Peyer's patch (tissue), 4 donors: Measurements from ENCODE around the gene CSF1R. TPM values are rescaled to one million over a fixed set of nuclear protein-coding genes. Genes with fewer than 3 reads are reported as not detected.

Source experiments
- DNase-seq, 3 donors: peaks; one replicate each; pipeline ENCODE4 v3.0.0-alpha.2; 2017 to 2019
- H3K27ac ChIP-seq, 4 donors: fragments of 200-600 bp; sonication (generic); one replicate each; pipeline ENCODE4 v1.5.1; 2016 to 2019
- H3K27me3 ChIP-seq, 2 donors: fragments of 200-600 bp; sonication (generic); one replicate each; pipeline ENCODE4 v1.5.1; 2019
- H3K36me3 ChIP-seq, 3 donors: fragments of 200-600 bp; sonication (generic); one replicate each; pipeline ENCODE4 v1.5.1; 2016 to 2019
- H3K4me1 ChIP-seq, 4 donors: fragments of 200-600 bp; sonication (generic); one replicate each; pipeline ENCODE4 v1.5.1; 2016 to 2019
- H3K4me3 ChIP-seq, 4 donors: fragments of 200-600 bp; sonication (generic); 1 replicate in 3 of 4; 2 replicates in 1 of 4; pipeline ENCODE4 v1.5.1; 2016 to 2019; ENCODE audit warnings: mild to moderate bottlenecking in 1 of 4
- H3K9me3 ChIP-seq, 4 donors: fragments of 200-600 bp; sonication (generic); one replicate each; pipeline ENCODE4 v1.5.1; 2016 to 2019; ENCODE audit warnings: mild to moderate bottlenecking in 1 of 4
- CTCF ChIP-seq, 6 experiments: fragments of 450-650 bp in 4 of 6; fragments of 200-600 bp in 2 of 6; sonication (generic) in 1 of 6; IDR thresholded peaks; one replicate each; pipeline ENCODE4 v1.5.1; 2017 to 2019; ENCODE audit warnings: antibody characterized with exemption in 6 of 6, mild to moderate bottlenecking in 3 of 6, moderate library complexity in 1 of 6
- POLR2A ChIP-seq, 2 donors: fragments of 450-650 bp; IDR thresholded peaks; one replicate each; pipeline ENCODE4 v1.5.1; 2017; ENCODE audit warnings: antibody characterized with exemption in 2 of 2, mild to moderate bottlenecking in 2 of 2, moderate library complexity in 2 of 2
- total RNA-seq, 4 donors: library from RNA; depleted of rRNA; stranded (reverse); fragments of >200 nt; gene quantifications; one replicate each; pipeline ENCODE4 v1.1.0, GENCODE V29; 2016

Gene CSF1R
- total RNA-seq, 4 donors from 2014 or later = 2.1 to 24.8 (median 13.5) TPM

DNA sequence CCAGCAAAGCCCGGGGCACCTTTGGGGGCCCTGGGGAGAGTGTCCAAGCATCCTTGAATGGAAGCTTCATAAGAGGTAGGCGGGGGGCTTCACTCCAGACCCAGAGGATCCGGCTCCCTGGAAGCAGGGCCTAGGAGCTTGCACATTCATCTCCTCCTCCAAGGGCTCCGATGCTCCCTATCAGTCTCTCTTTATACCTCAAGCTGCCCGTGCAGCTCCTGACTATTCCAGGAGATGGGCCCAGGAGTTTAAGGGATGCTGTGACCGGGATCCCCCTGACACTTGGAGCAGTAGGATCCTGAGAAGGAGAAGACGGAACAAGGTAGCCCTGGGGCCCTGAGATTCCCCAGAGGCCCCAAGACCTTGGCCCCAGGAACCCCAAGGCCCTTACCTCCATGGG lies 25.9 kb downstream of the CSF1R start:
- no peaks in the 10 kb centered on the region for H3K27me3 ChIP-seq
- H3K4me3 ChIP-seq = no peak overlapping the region
- no peak overlapping the region for H3K27ac ChIP-seq
- H3K9me3 ChIP-seq = no peaks in the 10 kb centered on the region
- TF ChIP-seq CTCF (IDR thresholded peaks at IDR 0.05) (no peak), POLR2A (IDR thresholded peaks at IDR 0.05) (no peak)
- no peaks in the 10 kb centered on the region for H3K36me3 ChIP-seq
- DNase-seq = peak in 2 of 3 donors; percentile 14 to 39
- H3K4me1 ChIP-seq = no peaks in the 10 kb centered on the region

- TF ChIP-seq POLR2A (IDR thresholded peaks at IDR 0.05) (no peak), CTCF (IDR thresholded peaks at IDR 0.05) (no peak)
- H3K4me1 ChIP-seq = no peaks in the 10 kb centered on the region
- H3K36me3 ChIP-seq = peaks cover 0 to 8% (median 0%) of the 10 kb centered on the region in 3 donors
- no peak overlapping the region for H3K4me3 ChIP-seq
- peak in 2 of 3 donors; percentile 35 to 42 for DNase-seq
- no peak overlapping the region for H3K27ac ChIP-seq
- H3K9me3 ChIP-seq = no peaks in the 10 kb centered on the region
- no peaks in the 10 kb centered on the region for H3K27me3 ChIP-seq
These were observed 26.7 kb downstream of the CSF1R start for GRCh38 chr5:150059623-150060022.

- H3K36me3 ChIP-seq = peaks cover 0 to 16% (median 0%) of the 10 kb centered on the region in 3 donors
- no peaks in the 10 kb centered on the region for H3K27me3 ChIP-seq
- H3K4me1 ChIP-seq = no peaks in the 10 kb centered on the region
- H3K27ac ChIP-seq = no peak overlapping the region
- peak in 2 of 3 donors; percentile 29 to 49 for DNase-seq
- TF ChIP-seq CTCF (IDR thresholded peaks at IDR 0.05) = no peak
- no peak overlapping the region for H3K4me3 ChIP-seq
- no peaks in the 10 kb centered on the region for H3K9me3 ChIP-seq
These were observed 27.8 kb downstream of the CSF1R start for GRCh38 chr5:150058480-150059126.

DNA sequence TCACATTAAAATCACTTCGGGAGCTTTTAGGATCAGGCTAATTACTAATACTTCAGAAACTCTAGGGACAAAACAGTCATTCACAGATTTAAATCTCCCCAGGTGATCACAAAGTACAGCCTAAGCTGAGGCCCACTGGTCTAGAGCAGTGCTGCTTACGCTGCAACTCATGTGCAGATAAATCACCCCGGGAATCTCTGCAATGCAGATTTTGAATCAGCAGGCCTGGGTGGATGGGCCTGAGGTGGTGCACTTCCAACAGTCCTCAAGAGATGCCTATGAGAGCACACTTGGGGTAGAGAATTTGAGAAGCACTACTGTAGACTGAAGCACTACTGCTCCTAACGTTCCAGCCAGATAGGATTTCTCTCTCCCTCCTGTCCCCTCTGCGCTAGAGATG lies 28.4 kb downstream of the CSF1R start:
- TF ChIP-seq CTCF (IDR thresholded peaks at IDR 0.05) = no peak
- TF ChIP-seq POLR2A (IDR thresholded peaks at IDR 0.05) = no peak
- peak in 1 of 3 donors; percentile 11 for DNase-seq
- no peaks in the 10 kb centered on the region for H3K4me1 ChIP-seq
- H3K27me3 ChIP-seq = no peaks in the 10 kb centered on the region
- no peak overlapping the region for H3K4me3 ChIP-seq
- no peak overlapping the region for H3K27ac ChIP-seq
- H3K36me3 ChIP-seq = peaks cover 0 to 22% (median 0%) of the 10 kb centered on the region in 3 donors
- H3K9me3 ChIP-seq = no peaks in the 10 kb centered on the region

- Histone ChIP-seq H3K27ac (no peak overlapping the region), H3K4me3 (no peak overlapping the region), H3K9me3 (no peaks in the 10 kb centered on the region), H3K36me3 (peaks cover 0 to 27% (median 0%) of the 10 kb centered on the region in 3 donors), H3K27me3 (no peaks in the 10 kb centered on the region), H3K4me1 (no peaks in the 10 kb centered on the region)
- peak in 1 of 3 donors; percentile 18 for DNase-seq
- TF ChIP-seq CTCF (IDR thresholded peaks at IDR 0.05) (no peak), POLR2A (IDR thresholded peaks at IDR 0.05) (no peak)
These were observed 28.8 kb downstream of the CSF1R start for GRCh38 chr5:150057511-150057910.
